ENCODE results near the gene OR8G1.
"Not testable (repeated sequence)": the region's sequence is repeated elsewhere in the genome, so short reads cannot be mapped to it uniquely, and the experiment has no call there.

OR8G1 gene

GRCh38 chr11:124209824-124210357 is 31.0 kb upstream of the OR8G1 start:
- no peak for TF ChIP-seq CTCF (conservative IDR thresholded peaks at IDR 0.05; ENCODE audit: control insufficient read depth, insufficient read depth, low read depth, low read length)
- DNase-seq (ENCODE audit: low read depth) = no peak
- no peak overlapping the region for H3K4me3 ChIP-seq (ENCODE audit: control insufficient read depth, low read depth, low read length)

GRCh38 chr11:124210421-124210820 is 30.5 kb upstream of the OR8G1 start:
- no peak for TF ChIP-seq CTCF (conservative IDR thresholded peaks at IDR 0.05; ENCODE audit: control insufficient read depth, insufficient read depth, low read depth, low read length)

GRCh38 chr11:124211321-124211720 is 29.6 kb upstream of the OR8G1 start:
- TF ChIP-seq CTCF (conservative IDR thresholded peaks at IDR 0.05; ENCODE audit: control insufficient read depth, insufficient read depth, low read depth, low read length) = no peak
- DNase-seq (ENCODE audit: low read depth) = no peak
- H3K4me3 ChIP-seq (ENCODE audit: control insufficient read depth, low read depth, low read length) = no peak overlapping the region

More at GRCh38 chr11:124210421-124210820, 30.5 kb upstream of the OR8G1 start:
- DNase-seq (ENCODE audit: low read depth) = no peak
- H3K4me3 ChIP-seq (ENCODE audit: control insufficient read depth, low read depth, low read length) = no peak overlapping the region

- no peak for DNase-seq (ENCODE audit: low read depth)
- H3K4me3 ChIP-seq (ENCODE audit: control insufficient read depth, low read depth, low read length) = no peak overlapping the region
- no peak for TF ChIP-seq CTCF (conservative IDR thresholded peaks at IDR 0.05; ENCODE audit: control insufficient read depth, insufficient read depth, low read depth, low read length)
Measured at GRCh38 chr11:124214027-124214426, 26.9 kb upstream of the OR8G1 start.

GRCh38 chr11:124219126-124219525 is 21.8 kb upstream of the OR8G1 start:
- no peak overlapping the region for H3K4me3 ChIP-seq (ENCODE audit: control insufficient read depth, low read depth, low read length)
- TF ChIP-seq CTCF (conservative IDR thresholded peaks at IDR 0.05; ENCODE audit: control insufficient read depth, insufficient read depth, low read depth, low read length) = no peak
- no peak for DNase-seq (ENCODE audit: low read depth)

GRCh38 chr11:124222407-124222806 is 18.5 kb upstream of the OR8G1 start:
- no peak overlapping the region for H3K4me3 ChIP-seq (ENCODE audit: control insufficient read depth, low read depth, low read length)
- DNase-seq (ENCODE audit: low read depth) = no peak
- TF ChIP-seq CTCF (conservative IDR thresholded peaks at IDR 0.05; ENCODE audit: control insufficient read depth, insufficient read depth, low read depth, low read length) = no peak

GRCh38 chr11:124224618-124225423 is 16.1 kb upstream of the OR8G1 start:
- DNase-seq (ENCODE audit: low read depth); H3K4me3 ChIP-seq (ENCODE audit: control insufficient read depth, low read depth, low read length): not testable (repeated sequence)

Measured in fibroblast of mammary gland (primary cell).